ENCODE measurements around the gene XPO4. TPM values are rescaled to one million over a fixed set of nuclear protein-coding genes. Genes with fewer than 3 reads are reported as not detected.

The XPO4 gene
- total RNA-seq, 1 experiment from 2014 or later, result 34.1 TPM

- Histone ChIP-seq H3K18ac (ENCODE audit: insufficient read length, low read depth, low read length) (no peak overlapping the region), H3K79me1 (ENCODE audit: insufficient read depth, low read depth, low read length, poor library complexity, severe bottlenecking) (no peaks in the 10 kb centered on the region), H2BK120ac (ENCODE audit: low read depth, low read length, poor library complexity, severe bottlenecking) (no peak overlapping the region), H4K91ac (ENCODE audit: insufficient read length, low read depth, low read length) (no peak overlapping the region), H3K4me1 (ENCODE audit: insufficient read depth, low read length) (no peaks in the 10 kb centered on the region), H3K27ac (ENCODE audit: insufficient read length, low read depth, low read length) (no peak overlapping the region), H2BK20ac (ENCODE audit: low read depth, low read length, poor library complexity, severe bottlenecking) (no peak overlapping the region), H3K79me2 (ENCODE audit: insufficient read depth, low read length) (peaks cover 2% of the 10 kb centered on the region; the same call in 1 of the 2 replicates), H3K56ac (ENCODE audit: insufficient read length, low read depth, low read length) (no peak overlapping the region), H3K23me2 (ENCODE audit: insufficient read length, low read depth, low read length, poor library complexity, severe bottlenecking) (no peaks in the 10 kb centered on the region), H3K23ac (ENCODE audit: insufficient read length, low read depth, low read length) (no peak overlapping the region), H3K4ac (ENCODE audit: low read depth, low read length) (no peak overlapping the region), H4K20me1 (ENCODE audit: control insufficient read depth, insufficient read depth, insufficient read length) (no peaks in the 10 kb centered on the region), H3K9me3 (ENCODE audit: control insufficient read depth, low read depth, low read length) (no peaks in the 10 kb centered on the region), H4K8ac (replicated peaks; ENCODE audit: insufficient read length, low read depth, low read length) (no peak overlapping the region), H2AK5ac (ENCODE audit: insufficient read length, low read length) (no peak overlapping the region), H3K27me3 (ENCODE audit: insufficient read depth, low read length) (no peaks in the 10 kb centered on the region), H3K9ac (ENCODE audit: extremely low read depth, insufficient read length, low read length) (no peak overlapping the region), H2AFZ (ENCODE audit: low read length) (no peak overlapping the region), H4K5ac (ENCODE audit: insufficient read length, low read depth, low read length) (no peak overlapping the region), H3K4me2 (ENCODE audit: insufficient read depth, insufficient read length, low read length) (no peak overlapping the region), H2BK15ac (ENCODE audit: low read depth, low read length) (no peak overlapping the region), H3K14ac (ENCODE audit: insufficient read depth, low read length) (no peak overlapping the region), H3T11ph (ENCODE audit: low read length) (no peak overlapping the region), H2BK5ac (ENCODE audit: insufficient read length, low read length) (no peak overlapping the region), H2BK12ac (ENCODE audit: insufficient read length, low read depth, low read length) (no peak overlapping the region)
- Mint-ChIP-seq H3K36me3 (ENCODE audit: insufficient read depth in 1 of 3, low read depth in 3 of 3) (peaks cover 11 to 19% (median 13%) of the 10 kb centered on the region in 3 experiments; a peak in 6 of 7 replicates), H3K4me3 (no peak overlapping the region), H3K9me3 (no peaks in the 10 kb centered on the region), H3K27me3 (ENCODE audit: low read depth) (no peaks in the 10 kb centered on the region), H3K27ac (peak overlapping the region in 1 of 3 experiments; percentile 21; a peak in 1 of 7 replicates), H3K4me1 (no peaks in the 10 kb centered on the region)
- no CpG with 5 or more reads among the region's 7 CpGs for WGBS (ENCODE audit: extremely low coverage, insufficient read length, low lambda C conversion rate)
- no peak for DNase-seq
- TF ChIP-seq CTCF (conservative IDR thresholded peaks at IDR 0.05), result no peak
These were observed 89.7 kb downstream of the XPO4 start for GRCh38 chr13:20812890-20813289.

All from H9 (cell line).